GM23338 (cell line): Measurements from ENCODE around the gene PCBP3. TPM values are rescaled to one million over a fixed set of nuclear protein-coding genes. Genes with fewer than 3 reads are reported as not detected.

Experiments
- ATAC-seq: fragments of 200-7000 bp; cut with Tn5 transposase; 3 replicates; pipeline ENCODE4 v1.9.1; 2020
- DNase-seq: peaks from one replicate; pipeline ENCODE4 v3.0.0-alpha.2; 2015; ENCODE audit warnings: low spot score
- H2AFZ ChIP-seq: fragments of 200-600 bp; sonication (generic); 2 replicates; pipeline ENCODE4 v1.8.0; 2016; ENCODE audit warnings: antibody characterized with exemption, mild to moderate bottlenecking, moderate library complexity
- H3F3A ChIP-seq: fragments of 200-600 bp; sonication (generic); replicated peaks from 2 replicates; pipeline ENCODE4 v1.8.0; 2017; ENCODE audit warnings: antibody characterized with exemption, mixed run types, low read depth
- H3K27ac ChIP-seq: fragments of 200-600 bp; sonication (generic); 2 replicates; pipeline ENCODE4 v1.6.1; 2016; ENCODE audit warnings: low read depth
- H3K27me3 ChIP-seq: fragments of 200-600 bp; sonication (generic); 2 replicates; pipeline ENCODE4 v1.8.0; 2016; ENCODE audit warnings: mild to moderate bottlenecking, mixed run types, moderate library complexity; ENCODE audit not compliant: insufficient read depth
- H3K36me3 ChIP-seq: fragments of 200-600 bp; sonication (generic); 2 replicates; pipeline ENCODE4 v1.8.0; 2016; ENCODE audit warnings: mild to moderate bottlenecking; ENCODE audit not compliant: insufficient read depth
- H3K4me1 ChIP-seq: fragments of 200-600 bp; sonication (generic); 2 replicates; pipeline ENCODE4 v1.8.0; 2016; ENCODE audit warnings: mild to moderate bottlenecking, moderate library complexity; ENCODE audit not compliant: insufficient read depth
- H3K4me2 ChIP-seq: fragments of 200-600 bp; sonication (generic); 2 replicates; pipeline ENCODE4 v1.7.1; 2017; ENCODE audit warnings: mixed run types
- H3K4me3 ChIP-seq: fragments of 200-600 bp; sonication (generic); 2 replicates; pipeline ENCODE4 v1.6.1; 2016; ENCODE audit warnings: mixed run types
- H3K79me2 ChIP-seq: fragments of 200-600 bp; sonication (generic); replicated peaks from 2 replicates; pipeline ENCODE4 v1.8.0; 2017; ENCODE audit warnings: mild to moderate bottlenecking; ENCODE audit not compliant: insufficient read depth
- H3K9me2 ChIP-seq: fragments of 200-600 bp; sonication (generic); 2 replicates; pipeline ENCODE4 v1.8.0; 2017; ENCODE audit not compliant: insufficient read depth
- H4K20me1 ChIP-seq: fragments of 200-600 bp; sonication (generic); replicated peaks from 2 replicates; pipeline ENCODE4 v1.8.0; 2017; ENCODE audit warnings: mild to moderate bottlenecking; ENCODE audit not compliant: insufficient read depth
- H3K27ac Mint-ChIP-seq: 2 replicates; pipeline ENCODE4 v1.8.0; 2020; ENCODE audit warnings: inconsistent platforms, mild to moderate bottlenecking, moderate library complexity, mixed read lengths
- H3K27me3 Mint-ChIP-seq: 3 replicates; pipeline ENCODE4 v1.8.0; 2022; ENCODE audit warnings: low read depth, mild to moderate bottlenecking, moderate library complexity, mixed read lengths, inconsistent platforms; ENCODE audit not compliant: insufficient read depth, poor library complexity
- H3K36me3 Mint-ChIP-seq: 3 replicates; pipeline ENCODE4 v1.8.0; 2021; ENCODE audit warnings: low read depth, mild to moderate bottlenecking, inconsistent platforms, moderate library complexity, mixed read lengths
- H3K4me1 Mint-ChIP-seq: 3 replicates; pipeline ENCODE4 v1.8.0; 2020; ENCODE audit warnings: mild to moderate bottlenecking, inconsistent platforms, mixed read lengths
- H3K4me3 Mint-ChIP-seq: 3 replicates; pipeline ENCODE4 v1.8.0; 2021; ENCODE audit warnings: moderate library complexity, mild to moderate bottlenecking, inconsistent platforms, mixed read lengths
- H3K9me3 Mint-ChIP-seq: 3 replicates; pipeline ENCODE4 v1.8.0; 2020; ENCODE audit warnings: moderate library complexity, mild to moderate bottlenecking, inconsistent platforms, mixed read lengths
- CREB1 ChIP-seq: fragments of 250-450 bp; sonication (Bioruptor Pico); IDR thresholded peaks from 2 replicates; pipeline ENCODE4 v1.5.0; 2020; ENCODE audit warnings: low read depth, mild to moderate bottlenecking, moderate library complexity
- CTCF ChIP-seq, 2 experiments: fragments of 200-600 bp in 1 of 2; sonication (generic) in 1 of 2; conservative IDR thresholded peaks; 2 replicates each; pipeline versions ENCODE4 v1.5.1 to v1.6.1; 2016 to 2017; ENCODE audit warnings: antibody characterized with exemption in 2 of 2, low read depth in 2 of 2, mild to moderate bottlenecking in 2 of 2, moderate library complexity in 1 of 2
- EZH2 ChIP-seq: fragments of 200-600 bp; sonication (generic); IDR thresholded peaks from one replicate; pipeline ENCODE4 v1.8.0; 2017; ENCODE audit warnings: antibody characterized with exemption, mild to moderate bottlenecking, low read depth; ENCODE audit not compliant: unreplicated experiment
- NANOG ChIP-seq: IDR thresholded peaks from 2 replicates; pipeline ENCODE4 v1.6.1; 2016; ENCODE audit warnings: antibody characterized with exemption, borderline replicate concordance
- STAT1 ChIP-seq: IDR thresholded peaks from one replicate; pipeline ENCODE4 v1.6.1; 2016; ENCODE audit warnings: antibody characterized with exemption; ENCODE audit not compliant: unreplicated experiment
- ZNF331 ChIP-seq: fragments of 250-450 bp; sonication (Bioruptor Pico); IDR thresholded peaks from 2 replicates; pipeline ENCODE4 v1.5.0; 2020; ENCODE audit warnings: low read depth, mild to moderate bottlenecking, moderate library complexity
- ZNF462 ChIP-seq: fragments of 250-450 bp; sonication (Bioruptor Pico); IDR thresholded peaks from 2 replicates; pipeline ENCODE4 v1.5.0; 2020; ENCODE audit warnings: mild to moderate bottlenecking, moderate library complexity
- polyA plus RNA-seq: library from polyadenylated mRNA; unstranded; fragments of >200 nt; fragmentation: Nextera tagmentation; extraction: Ambion mirVana; gene quantifications from 2 replicates; pipeline ENCODE4 v1.2.1, GENCODE V29; 2016
- total RNA-seq: library from RNA; depleted of rRNA; stranded (reverse); fragments of >200 nt; shearing (Covaris generic); gene quantifications from 2 replicates; pipeline ENCODE4 v1.2.3, GENCODE V29; 2014

PCBP3 gene
- total and polyA plus RNA-seq, 2 experiments from 2014 or later, result 7.1 to 9.1 TPM

- H3K27ac Mint-ChIP-seq, result no peak overlapping the region
Observed at GRCh38 chr21:45983981-45984551, 340.5 kb downstream of the PCBP3 start.

GRCh38 chr21:45984584-45985095 is 341.1 kb downstream of the PCBP3 start:
- H3K4me2 ChIP-seq, result no peak overlapping the region
- TF ChIP-seq ZNF331 (CRISPR knock-in tag) (no peak), CREB1 (CRISPR knock-in tag) (no peak), CTCF (conservative IDR thresholded peaks at IDR 0.05; ENCODE audit: low read depth in 2 of 2) (no peak), NANOG (no peak), ZNF462 (CRISPR knock-in tag) (no peak), STAT1 (no peak)

More at GRCh38 chr21:45983981-45984551, 340.5 kb downstream of the PCBP3 start:
- DNase-seq (no peak), ATAC-seq (no peak)
- peaks cover 13% of the 10 kb centered on the region for H3K36me3 Mint-ChIP-seq
- Histone ChIP-seq H3K36me3 (peaks cover 3% of the 10 kb centered on the region; the same call in 1 of the 2 replicates), H3K4me2 (no peak overlapping the region), H3K9me2 (no peaks in the 10 kb centered on the region), H3K27me3 (peaks cover 13% of the 10 kb centered on the region; the same call in 1 of the 2 replicates), H3K4me1 (peaks cover 8% of the 10 kb centered on the region), H4K20me1 (peaks cover 6% of the 10 kb centered on the region; the same call in 1 of the 2 replicates), H3F3A (peaks cover 25% of the 10 kb centered on the region), H3K4me3 (no peak overlapping the region), H2AFZ (no peak overlapping the region), H3K27ac (no peak overlapping the region), H3K79me2 (peaks cover 4% of the 10 kb centered on the region; the same call in 1 of the 2 replicates)
- no peak for TF ChIP-seq CTCF (conservative IDR thresholded peaks at IDR 0.05; ENCODE audit: low read depth in 2 of 2)
- TF ChIP-seq CREB1 (CRISPR knock-in tag), result no peak
- TF ChIP-seq EZH2, result no peak
- no peak for TF ChIP-seq NANOG
- H3K4me3 Mint-ChIP-seq, result no peak overlapping the region
- peaks cover 7% of the 10 kb centered on the region for H3K4me1 Mint-ChIP-seq
- H3K9me3 Mint-ChIP-seq, result no peaks in the 10 kb centered on the region
- H3K27me3 Mint-ChIP-seq, result no peaks in the 10 kb centered on the region

More at GRCh38 chr21:45984584-45985095, 341.1 kb downstream of the PCBP3 start:
- no peak overlapping the region for H3K27ac ChIP-seq
- DNase-seq, result no peak
- Mint-ChIP-seq H3K27ac (0 out of 2 replicates have a peak overlapping the region, but pooled peaks have one; percentile 6), H3K27me3 (no peaks in the 10 kb centered on the region), H3K9me3 (no peaks in the 10 kb centered on the region), H3K36me3 (peaks cover 13% of the 10 kb centered on the region), H3K4me1 (peaks cover 3% of the 10 kb centered on the region; the same call in 2 of the 3 replicates), H3K4me3 (no peak overlapping the region)
- H4K20me1 ChIP-seq, result peaks cover 6% of the 10 kb centered on the region; the same call in 1 of the 2 replicates
- H3K4me3 ChIP-seq, result no peak overlapping the region
- H3K36me3 ChIP-seq, result peaks cover 3% of the 10 kb centered on the region; the same call in 1 of the 2 replicates
- peaks cover 13% of the 10 kb centered on the region; the same call in 1 of the 2 replicates for H3K27me3 ChIP-seq
- H3K79me2 ChIP-seq, result peaks cover 4% of the 10 kb centered on the region; the same call in 1 of the 2 replicates
- no peaks in the 10 kb centered on the region for H3K9me2 ChIP-seq
- ATAC-seq, result no peak
- peaks cover 3% of the 10 kb centered on the region for H3K4me1 ChIP-seq
- peaks cover 21% of the 10 kb centered on the region for H3F3A ChIP-seq
- no peak overlapping the region for H2AFZ ChIP-seq
